Measurements from ENCODE around the gene EFNA4.

Gene EFNA4

DNA sequence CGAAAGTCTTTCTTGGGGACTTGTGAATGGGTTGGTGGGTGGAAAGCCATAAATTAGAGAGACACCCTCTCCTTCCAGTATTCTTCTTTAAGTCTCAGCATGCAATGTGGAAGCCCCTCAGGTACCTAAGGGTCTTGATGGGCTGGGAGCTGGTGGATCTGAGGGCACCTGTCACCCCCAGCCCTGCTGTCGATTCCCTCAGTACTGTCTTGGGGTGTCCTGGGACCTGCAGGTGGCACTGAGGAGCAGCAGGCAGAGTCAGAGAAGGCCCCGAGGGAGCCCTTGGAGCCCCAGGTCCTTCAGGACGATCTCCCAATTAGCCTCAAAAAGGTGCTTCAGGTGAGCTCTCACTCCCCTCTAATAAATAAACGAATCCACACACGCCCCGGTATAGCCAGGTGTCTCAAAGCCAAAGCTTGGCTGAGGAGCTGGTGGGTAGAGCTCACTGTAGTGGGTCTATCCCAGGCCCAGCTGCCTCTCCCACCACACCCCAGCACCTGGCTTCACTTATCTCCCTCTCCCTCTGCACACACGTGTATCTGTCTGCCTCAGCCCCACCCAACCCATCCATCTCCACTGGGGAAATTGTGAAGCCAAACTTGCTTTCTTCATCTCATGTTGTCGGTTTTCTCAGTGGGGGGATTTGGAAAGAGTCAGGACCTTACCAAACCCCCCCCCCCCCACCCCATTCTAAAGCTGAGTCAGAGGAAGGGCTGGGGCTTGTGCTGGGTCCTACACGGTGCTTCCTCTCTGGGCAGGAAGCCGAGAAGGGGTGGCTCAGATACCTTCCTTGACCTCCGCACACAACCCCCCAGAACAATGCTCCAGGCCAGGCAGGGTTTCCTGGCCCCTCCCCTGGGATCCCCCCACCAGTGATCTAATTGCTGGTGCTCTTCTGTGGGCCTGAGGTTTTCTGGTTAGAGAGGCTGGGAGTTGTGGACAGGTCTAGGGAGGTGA lies 10.8 kb upstream of the EFNA4 start:
- DNase-seq = peak; percentile 54 to 86

DNA sequence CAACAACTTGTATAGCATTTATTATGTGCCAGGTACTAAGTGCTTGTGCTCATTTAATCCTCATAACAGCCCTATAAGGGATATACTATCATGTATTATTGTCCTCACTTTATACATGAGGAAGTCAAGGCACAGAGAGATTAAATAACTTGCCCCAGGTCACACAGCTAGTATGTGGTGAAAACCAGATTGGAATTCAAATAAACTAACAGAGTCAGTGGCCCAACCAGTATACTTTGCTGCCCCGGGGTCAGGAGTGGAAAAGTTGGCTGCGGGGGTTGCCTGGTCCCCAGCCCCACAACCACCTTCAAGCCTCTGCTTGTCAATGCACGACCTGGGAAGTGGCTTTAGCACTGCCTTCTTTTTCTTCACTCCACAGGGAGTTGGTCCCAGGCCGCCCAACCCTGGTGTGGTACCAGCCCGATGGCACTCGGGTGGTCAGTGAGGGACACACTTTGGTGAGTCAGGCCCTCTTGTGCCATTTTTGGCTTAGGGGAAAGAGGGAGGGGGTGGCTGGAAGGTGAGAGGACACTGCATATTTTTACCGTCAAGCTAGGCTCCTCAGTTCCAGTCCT lies 9.9 kb upstream of the EFNA4 start:
- no peak for DNase-seq

DNA sequence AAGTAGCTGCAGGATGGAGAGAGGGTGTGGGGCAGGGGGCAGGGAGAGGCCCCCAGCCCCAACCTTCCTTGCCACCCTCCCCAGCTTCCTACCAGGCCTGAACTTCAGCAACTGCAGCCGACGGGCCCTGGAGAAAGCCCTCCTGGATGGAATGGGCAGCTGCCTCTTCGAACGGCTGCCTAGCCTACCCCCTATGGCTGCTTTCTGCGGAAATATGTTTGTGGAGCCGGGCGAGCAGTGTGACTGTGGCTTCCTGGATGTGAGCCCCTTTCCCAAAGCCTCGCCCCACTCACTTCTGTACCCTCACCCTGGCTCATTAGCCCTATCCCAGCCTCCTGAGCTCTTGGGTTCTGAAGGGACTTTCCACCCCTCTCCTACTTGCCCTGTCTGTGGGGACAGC lies 6.4 kb upstream of the EFNA4 start:
- DNase-seq = no peak

DNA sequence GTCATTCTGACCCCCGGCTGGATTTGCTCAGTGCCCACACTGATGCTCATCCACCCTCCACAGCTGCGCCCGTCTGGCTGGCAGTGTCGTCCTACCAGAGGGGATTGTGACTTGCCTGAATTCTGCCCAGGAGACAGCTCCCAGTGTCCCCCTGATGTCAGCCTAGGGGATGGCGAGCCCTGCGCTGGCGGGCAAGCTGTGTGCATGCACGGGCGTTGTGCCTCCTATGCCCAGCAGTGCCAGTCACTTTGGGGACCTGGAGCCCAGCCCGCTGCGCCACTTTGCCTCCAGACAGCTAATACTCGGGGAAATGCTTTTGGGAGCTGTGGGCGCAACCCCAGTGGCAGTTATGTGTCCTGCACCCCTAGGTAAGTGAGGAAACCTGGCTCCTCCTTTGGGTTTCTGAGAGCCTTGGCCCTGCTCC lies 5.7 kb upstream of the EFNA4 start:
- no peak for DNase-seq

DNA sequence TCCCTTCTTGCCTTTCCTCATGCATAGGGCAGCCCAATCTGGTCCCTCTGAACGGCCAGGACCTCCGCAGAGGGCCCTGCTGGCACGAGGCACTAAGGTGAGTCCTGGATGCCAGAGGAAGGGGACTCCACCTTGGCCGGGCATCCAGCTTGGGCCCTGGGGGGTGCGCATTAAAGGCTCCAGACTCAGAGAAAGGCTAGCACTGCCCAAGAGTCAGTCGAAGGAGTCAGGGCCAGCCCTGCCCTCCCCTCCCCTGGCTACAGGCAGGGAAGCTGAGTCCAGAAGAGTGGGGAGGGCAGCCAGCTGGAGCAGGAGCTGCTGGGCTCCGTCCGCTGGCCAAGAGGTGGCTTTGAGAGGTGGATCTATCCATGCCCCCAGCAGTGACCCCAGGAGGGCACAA lies 2.8 kb upstream of the EFNA4 start:
- peak in 1 of 2 experiments; percentile 58 for DNase-seq

DNA sequence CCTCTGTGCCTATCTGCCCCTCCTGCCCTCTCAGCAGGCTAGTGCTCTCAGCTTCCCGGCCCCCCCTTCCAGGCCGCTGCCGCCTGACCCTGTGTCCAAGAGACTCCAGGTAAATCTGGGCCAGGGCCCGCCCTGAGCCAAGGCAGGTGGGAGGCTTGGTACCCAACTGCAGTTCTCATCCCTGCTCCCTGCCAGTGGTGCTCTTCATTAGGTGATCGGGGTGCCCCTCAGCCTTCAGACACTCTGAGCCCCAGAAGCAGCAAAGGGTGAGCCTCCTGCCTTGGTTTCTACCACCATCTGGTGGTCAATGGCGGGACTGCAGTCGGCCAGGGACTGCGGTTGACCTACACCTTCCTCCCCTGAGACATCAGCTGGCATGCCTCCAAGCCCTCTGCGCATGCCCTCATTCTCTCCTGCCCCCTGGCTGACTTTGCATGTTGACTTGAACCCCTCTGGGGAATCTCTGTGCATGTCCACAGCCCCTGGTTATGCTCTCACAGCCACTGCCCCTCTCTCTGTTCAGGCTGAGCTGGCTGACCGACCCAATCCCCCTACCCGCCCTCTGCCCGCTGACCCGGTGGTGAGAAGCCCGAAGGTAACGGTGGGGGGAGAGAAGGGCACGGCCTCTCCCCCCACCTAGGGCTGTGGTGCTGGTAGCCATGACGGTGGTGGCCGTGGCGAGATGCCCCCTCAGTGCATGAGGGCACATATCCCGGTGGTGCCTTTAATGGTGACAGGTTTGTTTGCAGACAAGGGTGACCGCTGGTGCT lies 2.0 kb upstream of the EFNA4 start:
- DNase-seq = peak; percentile 98 to 100

DNA sequence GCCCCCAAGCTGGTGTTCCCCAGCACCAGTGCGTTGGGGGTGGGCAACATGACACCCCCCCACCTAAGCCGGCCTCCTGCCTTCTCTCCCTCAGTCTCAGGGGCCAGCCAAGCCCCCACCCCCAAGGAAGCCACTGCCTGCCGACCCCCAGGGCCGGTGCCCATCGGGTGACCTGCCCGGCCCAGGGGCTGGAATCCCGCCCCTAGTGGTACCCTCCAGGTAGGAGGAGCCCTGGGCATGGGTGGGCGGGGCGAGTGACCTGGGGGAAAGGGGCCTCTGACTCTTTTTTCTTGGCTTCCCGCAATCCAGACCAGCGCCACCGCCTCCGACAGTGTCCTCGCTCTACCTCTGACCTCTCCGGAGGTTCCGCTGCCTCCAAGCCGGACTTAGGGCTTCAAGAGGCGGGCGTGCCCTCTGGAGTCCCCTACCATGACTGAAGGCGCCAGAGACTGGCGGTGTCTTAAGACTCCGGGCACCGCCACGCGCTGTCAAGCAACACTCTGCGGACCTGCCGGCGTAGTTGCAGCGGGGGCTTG lies 1.3 kb upstream of the EFNA4 start:
- DNase-seq = peak in 1 of 2 experiments; percentile 88

DNA sequence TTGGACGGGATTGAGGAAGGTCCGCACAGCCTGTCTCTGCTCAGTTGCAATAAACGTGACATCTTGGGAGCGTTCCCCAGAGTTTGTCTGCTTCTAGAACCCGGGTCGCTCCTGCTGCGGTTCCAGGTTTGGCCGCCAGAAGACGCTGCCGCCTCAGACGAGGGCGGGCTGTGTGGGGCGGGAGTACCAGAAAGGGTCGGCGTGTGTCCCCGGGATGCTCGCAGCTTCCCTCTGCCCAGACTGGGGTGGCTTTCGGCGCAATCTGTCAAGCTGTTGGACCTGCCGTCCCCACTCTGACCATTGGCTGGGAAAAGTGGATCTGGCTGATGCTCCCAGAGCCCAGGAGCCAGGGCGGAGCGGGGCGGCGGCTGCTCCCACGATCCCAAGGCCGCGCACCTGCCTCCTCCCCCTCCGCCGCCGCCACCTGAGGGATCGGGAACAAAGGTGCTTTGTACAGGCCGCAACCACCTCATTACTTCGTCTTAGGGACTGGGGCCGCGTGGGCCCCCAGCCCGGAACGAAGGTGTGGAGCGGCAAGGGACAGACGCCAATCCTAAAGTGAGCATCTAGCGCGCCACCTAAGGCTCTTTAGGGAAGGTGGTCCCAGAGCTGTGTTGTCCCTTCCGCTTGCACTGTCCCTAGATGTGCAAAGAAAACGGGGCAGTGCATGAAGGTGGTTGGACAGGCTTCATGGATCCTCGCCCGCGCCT lies 683 bp upstream of the EFNA4 start:
- peak; percentile 97 to 99 for DNase-seq

DNA sequence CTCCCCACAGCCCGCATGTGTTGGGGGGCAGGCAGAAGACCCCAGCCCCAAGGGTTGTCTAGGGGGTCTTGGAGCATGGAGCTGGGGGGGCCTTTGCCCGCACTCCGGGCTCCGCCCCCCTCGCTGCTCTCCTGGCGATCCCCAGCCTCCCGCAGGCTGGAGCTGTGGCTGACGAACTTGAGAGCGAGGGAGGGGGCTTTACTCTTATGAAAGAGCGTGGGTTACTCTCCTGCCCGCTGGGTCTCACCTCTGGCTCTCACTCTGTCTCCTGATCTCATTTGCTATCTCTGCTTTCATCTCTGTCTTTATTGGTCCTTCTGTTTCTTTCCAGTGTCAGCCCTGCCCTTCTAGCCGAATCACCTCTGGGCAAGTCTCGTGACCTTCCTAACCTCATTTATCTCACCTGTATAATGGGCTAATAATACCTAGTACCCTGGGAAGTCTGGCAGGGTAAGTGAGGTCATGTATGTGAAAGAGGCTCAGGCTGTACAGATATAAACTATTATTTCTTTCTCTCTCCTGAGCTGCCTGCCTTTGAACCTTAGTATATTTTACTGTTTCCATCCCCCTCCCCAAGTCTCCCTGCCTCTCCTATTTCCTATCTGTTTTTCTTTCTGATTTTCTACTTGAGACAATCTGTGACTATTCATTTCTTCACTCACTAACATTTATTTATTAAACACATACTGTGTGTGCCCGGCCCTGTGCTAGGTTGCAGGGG lies 731 bp downstream of the EFNA4 start:
- peak; percentile 77 to 96 for DNase-seq

DNA sequence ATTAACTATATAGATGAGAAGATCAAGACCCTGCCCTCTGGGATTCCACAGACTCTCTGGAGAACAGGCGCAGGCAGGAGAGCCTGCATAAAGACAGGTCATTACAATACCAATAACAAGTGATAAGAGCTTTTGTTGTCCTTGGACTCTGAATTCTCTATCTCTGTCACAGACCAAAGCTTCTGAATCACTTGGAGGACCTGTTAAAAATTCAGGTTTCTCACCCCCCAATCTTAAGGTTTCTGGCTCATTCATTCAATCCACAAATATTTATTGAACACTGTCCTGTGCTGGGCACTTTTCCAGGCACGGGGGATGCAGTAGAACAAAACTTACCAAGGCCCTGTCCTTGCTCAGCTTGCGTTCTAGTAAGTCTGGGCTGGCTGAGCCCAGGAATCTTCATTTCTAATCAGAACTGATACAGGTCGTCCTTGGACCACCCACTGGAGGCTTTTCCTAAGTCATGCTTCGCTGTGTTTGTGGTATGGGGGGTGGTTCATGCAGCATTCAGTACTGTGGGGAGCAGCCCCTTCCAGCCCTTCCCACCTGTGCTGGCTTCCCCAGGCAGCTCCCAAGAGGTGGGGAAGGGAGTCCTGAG lies 1.4 kb downstream of the EFNA4 start:
- no peak for DNase-seq

DNA sequence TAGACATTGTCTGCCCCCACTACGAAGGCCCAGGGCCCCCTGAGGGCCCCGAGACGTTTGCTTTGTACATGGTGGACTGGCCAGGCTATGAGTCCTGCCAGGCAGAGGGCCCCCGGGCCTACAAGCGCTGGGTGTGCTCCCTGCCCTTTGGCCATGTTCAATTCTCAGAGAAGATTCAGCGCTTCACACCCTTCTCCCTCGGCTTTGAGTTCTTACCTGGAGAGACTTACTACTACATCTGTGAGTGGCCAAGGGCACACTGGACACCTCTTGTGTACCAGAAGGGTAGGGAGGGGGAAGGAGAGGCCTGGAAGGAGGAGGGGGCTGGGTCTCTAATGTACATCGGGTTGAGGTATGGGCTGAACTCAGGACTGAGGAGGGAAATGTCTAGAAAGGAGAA lies 3.2 kb downstream of the EFNA4 start:
- DNase-seq = no peak

DNA sequence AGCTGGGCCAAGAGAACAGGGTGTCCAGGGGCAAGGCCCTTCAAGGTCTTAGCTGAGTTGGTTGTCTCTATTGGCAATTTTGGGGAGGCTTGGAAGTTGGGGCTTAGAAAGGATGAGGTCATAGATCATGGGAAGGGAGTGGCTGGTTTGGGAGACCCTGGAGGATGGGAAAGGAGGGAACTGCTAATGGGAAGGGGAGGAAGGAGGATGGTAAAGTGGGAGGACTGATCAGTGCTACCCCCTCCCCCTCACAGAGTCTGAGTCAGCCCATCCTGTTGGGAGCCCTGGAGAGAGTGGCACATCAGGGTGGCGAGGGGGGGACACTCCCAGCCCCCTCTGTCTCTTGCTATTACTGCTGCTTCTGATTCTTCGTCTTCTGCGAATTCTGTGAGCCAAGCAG lies 5.1 kb downstream of the EFNA4 start:
- no peak for DNase-seq

DNA sequence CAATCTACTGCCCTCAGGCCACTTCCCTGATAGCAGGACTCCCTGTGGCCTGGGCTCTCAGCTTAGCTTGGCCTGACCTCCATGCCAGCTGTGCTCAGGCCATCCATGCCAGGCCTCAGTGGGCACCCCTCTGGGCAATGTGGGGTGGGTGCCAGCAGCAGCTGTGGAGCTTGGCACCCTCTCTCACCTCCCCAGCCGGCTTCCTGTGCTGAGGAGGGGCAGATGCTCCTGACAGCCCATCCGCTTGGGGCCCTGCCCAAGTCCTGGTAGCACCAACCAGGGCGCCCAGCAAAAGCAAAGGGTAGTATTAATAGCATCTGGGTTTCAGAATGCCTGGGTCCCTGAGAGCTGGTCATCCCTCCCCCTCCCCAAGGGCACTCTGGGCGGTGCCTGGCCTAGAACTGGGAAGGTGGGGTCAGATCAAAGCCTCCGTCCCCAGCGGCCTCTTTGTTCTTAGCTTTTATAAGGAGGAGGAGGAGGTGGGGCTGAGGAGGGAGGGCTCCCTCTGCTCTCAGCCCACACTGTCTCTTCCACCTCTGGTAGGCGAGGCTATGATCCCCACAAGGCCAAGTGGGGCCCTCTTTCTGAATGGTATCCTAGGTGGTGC lies 6.1 kb downstream of the EFNA4 start:
- DNase-seq = peak in 1 of 2 experiments; percentile 69

DNA sequence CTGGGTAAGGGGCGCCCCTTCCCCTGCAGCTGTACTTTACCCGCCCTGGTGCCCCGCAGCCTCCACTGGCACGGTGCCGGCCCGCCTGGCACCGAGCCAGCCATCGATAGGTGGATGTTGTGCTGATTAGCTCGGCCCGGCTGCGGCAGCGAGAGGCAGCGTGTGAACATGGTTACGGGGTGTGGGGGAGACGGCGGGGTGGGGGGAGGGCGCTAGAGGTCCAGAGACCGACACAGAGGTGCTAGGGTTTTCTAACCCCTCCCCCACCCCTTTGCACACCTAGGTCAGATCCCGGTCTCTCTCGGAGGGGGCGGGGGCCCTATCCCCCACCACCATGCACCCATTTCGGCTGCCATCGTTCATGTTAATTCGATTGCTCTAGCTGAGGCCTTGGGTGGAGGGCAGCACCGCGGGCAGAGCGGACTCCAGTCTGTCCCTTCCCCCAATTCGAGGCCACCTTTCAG lies 6.7 kb downstream of the EFNA4 start:
- DNase-seq = peak in 1 of 2 experiments; percentile 77

DNA sequence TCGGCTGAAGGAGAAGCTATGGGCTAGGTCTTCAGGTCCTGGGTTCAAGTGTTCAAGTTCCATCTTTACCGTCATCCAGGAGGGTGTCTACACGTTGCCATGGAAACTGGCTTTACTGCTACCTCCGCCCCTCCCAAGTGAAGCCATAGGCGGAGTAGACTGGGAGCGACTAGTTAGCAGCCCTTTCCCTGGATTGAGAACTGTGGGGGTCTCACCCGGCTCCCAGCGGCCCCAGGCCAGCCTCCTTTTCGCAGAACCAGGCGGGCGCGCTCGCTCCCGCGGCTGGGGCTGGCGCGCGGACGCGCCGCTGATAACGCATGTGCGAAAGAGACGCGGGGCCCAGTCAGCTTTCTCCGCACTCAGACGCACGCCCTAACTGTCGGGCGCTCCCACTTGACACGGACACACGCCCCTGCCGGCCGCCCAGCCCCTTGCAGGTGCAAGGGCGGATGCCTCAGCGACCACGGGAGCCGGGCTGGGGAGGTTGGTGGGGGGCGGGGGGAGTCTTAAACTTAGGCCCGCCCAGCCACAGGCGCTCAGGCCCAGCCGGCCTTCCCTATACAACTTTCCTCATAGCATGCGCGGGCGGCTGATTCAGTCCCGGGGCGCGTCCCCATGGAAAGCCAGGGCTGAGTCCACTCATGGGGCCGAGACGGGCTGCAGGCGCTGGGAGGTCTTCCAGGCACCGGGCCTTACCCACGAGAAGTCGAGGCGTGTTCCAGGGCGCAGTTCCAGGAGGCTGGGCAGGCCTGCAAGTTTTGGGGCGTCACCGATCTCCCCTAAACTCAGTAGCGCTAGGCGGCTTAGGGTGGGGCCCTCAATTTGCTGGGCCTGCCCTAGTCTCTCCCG lies 7.4 kb downstream of the EFNA4 start:
- peak; percentile 95 to 99 for DNase-seq

DNA sequence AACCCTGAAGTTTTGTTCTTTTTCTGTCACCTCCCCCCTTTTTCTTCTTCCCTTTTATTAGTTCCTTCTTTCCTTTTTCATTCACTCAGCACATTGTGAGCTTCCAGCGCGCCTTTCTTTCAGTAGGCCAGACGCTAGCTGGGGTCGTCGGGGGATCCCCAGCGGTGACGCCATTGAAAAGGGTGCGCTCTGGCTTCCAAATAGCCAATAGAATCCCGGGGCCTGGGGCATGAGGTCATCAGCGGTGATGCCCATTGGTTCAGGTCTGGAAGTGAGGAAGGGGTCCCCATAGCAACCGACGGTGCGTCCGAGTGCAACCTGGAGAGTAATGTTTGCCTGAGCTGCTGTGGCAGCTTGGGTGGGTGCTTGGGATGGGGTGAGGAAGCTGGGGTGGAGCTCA lies 8.2 kb downstream of the EFNA4 start:
- DNase-seq = peak; percentile 83 to 92

DNA sequence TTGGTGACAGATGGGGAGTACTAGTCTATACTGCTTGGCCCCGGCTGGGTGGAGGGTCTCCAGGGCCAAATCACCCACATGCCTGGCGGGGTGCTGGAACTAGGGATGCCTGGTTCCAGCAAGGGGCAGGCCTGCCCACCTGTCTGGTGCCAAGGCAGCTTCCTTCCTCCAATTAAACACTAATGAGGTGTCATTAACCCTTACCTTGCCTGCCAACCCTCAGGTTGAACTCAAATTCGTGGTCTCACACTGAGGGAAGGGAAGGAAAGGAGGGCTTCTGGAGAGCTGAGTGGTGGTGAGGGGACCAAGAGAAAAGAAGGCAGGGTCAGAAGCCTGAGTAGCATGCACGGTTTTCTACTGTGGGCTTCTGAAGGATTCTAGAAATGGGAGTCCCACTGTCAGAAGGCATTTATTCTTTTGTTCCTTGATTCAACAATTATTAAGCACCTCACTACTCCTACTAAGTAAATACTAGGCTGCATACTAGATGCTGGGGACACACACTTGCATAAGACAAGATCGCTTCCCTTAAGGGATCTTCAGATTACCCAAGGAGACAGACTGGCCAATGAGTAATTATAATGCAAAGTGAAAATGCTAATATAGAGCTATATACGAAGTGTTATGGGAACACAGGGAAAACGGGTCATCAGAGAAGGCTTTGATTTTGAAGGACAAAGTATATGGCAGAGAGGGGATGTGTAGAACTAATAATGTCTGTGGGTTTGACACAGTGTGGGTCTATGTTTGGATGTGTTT lies 9.2 kb downstream of the EFNA4 start:
- no peak for DNase-seq

DNA sequence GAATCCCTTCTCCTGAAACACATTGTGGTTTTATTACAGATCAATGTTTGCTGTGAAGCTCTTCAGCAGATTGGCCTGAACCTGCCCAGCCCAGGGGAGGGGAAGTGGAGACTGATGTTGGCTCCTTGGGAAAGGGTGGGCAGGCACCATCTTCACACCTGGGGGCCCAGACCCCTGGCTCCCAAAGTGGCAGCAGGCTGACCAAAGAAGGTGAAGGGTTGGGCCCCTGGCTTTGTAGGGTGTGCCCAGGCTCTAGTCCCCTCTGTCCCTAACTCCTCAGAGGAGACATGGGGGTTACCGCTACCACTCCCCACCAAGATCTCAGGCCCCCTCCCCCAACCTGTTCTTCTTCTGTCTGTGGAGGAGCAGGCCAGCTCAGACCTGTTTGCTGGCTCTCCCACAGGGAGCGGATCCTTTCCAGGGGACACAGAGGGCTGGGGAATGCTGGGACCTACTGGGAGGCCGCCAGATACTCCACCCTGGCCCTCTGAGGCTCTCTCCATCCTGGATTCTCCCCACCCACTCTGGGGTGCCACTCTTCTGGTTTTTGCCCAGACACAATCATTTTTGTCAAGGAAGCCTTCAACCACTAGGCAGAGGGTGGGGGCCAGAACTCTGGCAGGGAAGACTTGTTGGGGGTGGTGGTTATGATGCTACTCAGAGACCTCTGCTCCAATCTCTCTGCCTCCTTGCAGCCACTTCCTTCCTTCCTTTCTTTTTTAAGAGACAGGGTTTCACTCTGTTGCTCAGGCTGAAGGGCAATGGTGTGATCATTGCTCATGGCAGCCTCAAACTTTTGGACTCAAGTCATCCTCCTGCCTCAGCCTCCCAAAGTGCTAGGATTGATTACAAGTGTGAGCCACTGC lies 10.1 kb downstream of the EFNA4 start:
- peak; percentile 84 to 91 for DNase-seq

Data from NCI-H526 (cell line).